Measurements from ENCODE around the gene IZUMO2.

Gene IZUMO2

GRCh38 chr19:50162988-50163387, at the start of gene IZUMO2:
Gene IZUMO2, minus strand, starts transcription at chr19:50163281. Its CDS starts 87 bp downstream, at chr19:50163194.
- DNase-seq (ENCODE audit: low read depth) = no peak

- DNase-seq (ENCODE audit: low read depth) = no peak
Measured at GRCh38 chr19:50210425-50210824, 47.3 kb upstream of the IZUMO2 start.

- no peak for DNase-seq (ENCODE audit: low read depth)
Measured at GRCh38 chr19:50209131-50209530, 46.0 kb upstream of the IZUMO2 start.

- DNase-seq (ENCODE audit: low read depth) = no peak
Measured at GRCh38 chr19:50207730-50208129, 44.6 kb upstream of the IZUMO2 start.

- DNase-seq (ENCODE audit: low read depth) = no peak
Measured at GRCh38 chr19:50206191-50206590, 43.1 kb upstream of the IZUMO2 start.

- DNase-seq (ENCODE audit: low read depth) = no peak
Measured at GRCh38 chr19:50205681-50206138, 42.6 kb upstream of the IZUMO2 start.

GRCh38 chr19:50204811-50205675, 42.0 kb upstream of the IZUMO2 start:
- DNase-seq (ENCODE audit: low read depth) = no peak

- no peak for DNase-seq (ENCODE audit: low read depth)
Measured at GRCh38 chr19:50204081-50204428, 41.0 kb upstream of the IZUMO2 start.

- no peak for DNase-seq (ENCODE audit: low read depth)
Measured at GRCh38 chr19:50203281-50204080, 40.4 kb upstream of the IZUMO2 start, which contains the start of gene MYH14. Gene MYH14, plus strand, starts transcription at chr19:50203622. Its CDS starts 6,744 bp downstream, at chr19:50210366.

GRCh38 chr19:50202962-50203280, 39.8 kb upstream of the IZUMO2 start:
- DNase-seq (ENCODE audit: low read depth) = no peak

- no peak for DNase-seq (ENCODE audit: low read depth)
Measured at GRCh38 chr19:50202386-50202785, 39.3 kb upstream of the IZUMO2 start.

GRCh38 chr19:50199259-50199555, 36.1 kb upstream of the IZUMO2 start:
- no peak for DNase-seq (ENCODE audit: low read depth)

- DNase-seq (ENCODE audit: low read depth) = no peak
Measured at GRCh38 chr19:50198431-50199258, 35.6 kb upstream of the IZUMO2 start.

GRCh38 chr19:50197348-50197747, 34.3 kb upstream of the IZUMO2 start:
- no peak for DNase-seq (ENCODE audit: low read depth)

- DNase-seq (ENCODE audit: low read depth) = no peak
Measured at GRCh38 chr19:50196322-50196932, 33.3 kb upstream of the IZUMO2 start.

- DNase-seq (ENCODE audit: low read depth) = no peak
Measured at GRCh38 chr19:50195224-50195623, 32.1 kb upstream of the IZUMO2 start.

- no peak for DNase-seq (ENCODE audit: low read depth)
Measured at GRCh38 chr19:50192463-50193211, 29.6 kb upstream of the IZUMO2 start.

GRCh38 chr19:50191216-50191615, 28.1 kb upstream of the IZUMO2 start:
- DNase-seq (ENCODE audit: low read depth) = no peak

GRCh38 chr19:50190439-50190891, 27.4 kb upstream of the IZUMO2 start:
- no peak for DNase-seq (ENCODE audit: low read depth)

GRCh38 chr19:50189331-50189730, 26.2 kb upstream of the IZUMO2 start:
- DNase-seq (ENCODE audit: low read depth) = no peak

- DNase-seq (ENCODE audit: low read depth) = no peak
Measured at GRCh38 chr19:50187937-50188336, 24.9 kb upstream of the IZUMO2 start.

Measured in activated gamma-delta T cell treated with anti-CD3 and anti-CD28 coated beads, Interleukin-2, amount 50 U/mL, for 16 hours (primary cell).